Measurements from ENCODE around the gene CBX8.

Gene CBX8

GRCh38 chr17:79822583-79823124 is 25.8 kb upstream of the CBX8 start:
- DNase-seq (ENCODE audit: insufficient read length, low spot score) (no peak), FAIRE-seq (no peak)
- TF ChIP-seq POU2F2 (IDR thresholded peaks at IDR 0.05; ENCODE audit: low read depth, low read length): no peak

GRCh38 chr17:79821331-79822095 is 24.6 kb upstream of the CBX8 start:
- FAIRE-seq: no peak
- no peak for TF ChIP-seq POLR2A (IDR thresholded peaks at IDR 0.05; ENCODE audit: low read depth, low read length)
- TF ChIP-seq POLR2AphosphoS5 (IDR thresholded peaks at IDR 0.05; ENCODE audit: low read depth, low read length): no peak
- TF ChIP-seq TAF1 (IDR thresholded peaks at IDR 0.05; ENCODE audit: low read depth, low read length): no peak
- TF ChIP-seq SPI1 (IDR thresholded peaks at IDR 0.05; ENCODE audit: low read depth, low read length): no peak
- TF ChIP-seq PAX5 (IDR thresholded peaks at IDR 0.05; ENCODE audit: insufficient read depth, low read length, severe bottlenecking): no peak
- no peak for TF ChIP-seq POU2F2 (IDR thresholded peaks at IDR 0.05; ENCODE audit: low read depth, low read length)
- no peak for DNase-seq (ENCODE audit: insufficient read length, low spot score)

GRCh38 chr17:79820959-79821330 is 24.1 kb upstream of the CBX8 start:
- DNase-seq (ENCODE audit: insufficient read length, low spot score) (no peak), FAIRE-seq (no peak)
- TF ChIP-seq SPI1 (IDR thresholded peaks at IDR 0.05; ENCODE audit: low read depth, low read length): no peak
- no peak for TF ChIP-seq POLR2A (IDR thresholded peaks at IDR 0.05; ENCODE audit: low read depth, low read length)
- no peak for TF ChIP-seq TAF1 (IDR thresholded peaks at IDR 0.05; ENCODE audit: low read depth, low read length)
- TF ChIP-seq POLR2AphosphoS5 (IDR thresholded peaks at IDR 0.05; ENCODE audit: low read depth, low read length): no peak
- no peak for TF ChIP-seq POU2F2 (IDR thresholded peaks at IDR 0.05; ENCODE audit: low read depth, low read length)
- TF ChIP-seq PAX5 (IDR thresholded peaks at IDR 0.05; ENCODE audit: insufficient read depth, low read length, severe bottlenecking): no peak

DNA sequence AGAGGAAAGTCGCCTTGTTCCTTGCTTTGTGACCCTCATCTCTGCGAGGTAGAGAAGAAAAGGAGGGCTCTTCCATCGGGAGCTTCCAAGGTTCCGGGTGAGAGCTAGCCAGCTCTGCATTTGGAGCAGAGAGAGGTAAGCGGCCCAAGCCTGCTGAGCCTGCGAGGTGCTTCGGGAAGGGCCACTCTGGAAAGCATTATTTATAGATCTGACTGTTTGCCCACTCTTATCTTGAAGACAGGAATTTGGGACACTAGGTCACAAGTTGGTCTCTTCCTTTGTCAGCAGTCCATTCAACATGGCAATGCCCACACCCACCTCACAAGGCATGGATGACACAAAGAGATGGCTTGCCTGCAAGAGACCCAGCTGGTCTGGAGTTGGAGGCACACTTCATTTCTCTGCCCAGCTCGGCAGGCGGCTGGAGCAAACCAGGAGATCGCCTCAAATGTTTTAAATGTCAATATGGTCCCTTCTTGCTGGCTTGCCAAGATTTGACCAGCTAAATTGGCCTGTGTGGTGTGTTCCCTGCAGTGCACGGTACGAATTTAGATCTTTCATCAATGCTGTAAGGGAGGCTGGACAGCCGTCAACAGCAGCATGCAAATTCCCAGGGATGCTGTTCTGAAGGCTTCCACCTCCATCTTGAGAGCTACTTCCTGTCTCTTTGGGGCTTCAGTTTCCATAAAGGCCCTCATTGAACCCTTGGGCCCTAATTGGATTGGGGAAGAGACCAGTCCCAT is 22.8 kb upstream of the CBX8 start:
- no peak for TF ChIP-seq POLR2A (IDR thresholded peaks at IDR 0.05; ENCODE audit: low read depth, low read length)
- no peak for TF ChIP-seq SPI1 (IDR thresholded peaks at IDR 0.05; ENCODE audit: low read depth, low read length)
- no peak for TF ChIP-seq POLR2AphosphoS5 (IDR thresholded peaks at IDR 0.05; ENCODE audit: low read depth, low read length)
- no peak for TF ChIP-seq PAX5 (IDR thresholded peaks at IDR 0.05; ENCODE audit: insufficient read depth, low read length, severe bottlenecking)
- TF ChIP-seq POU2F2 (IDR thresholded peaks at IDR 0.05; ENCODE audit: low read depth, low read length): no peak
- no peak for TF ChIP-seq TAF1 (IDR thresholded peaks at IDR 0.05; ENCODE audit: low read depth, low read length)
- DNase-seq (ENCODE audit: insufficient read length, low spot score): no peak
- no peak for FAIRE-seq

GRCh38 chr17:79819085-79819484 is 22.2 kb upstream of the CBX8 start:
- DNase-seq (ENCODE audit: insufficient read length, low spot score) (no peak), FAIRE-seq (no peak)
- TF ChIP-seq SPI1 (IDR thresholded peaks at IDR 0.05; ENCODE audit: low read depth, low read length): no peak
- TF ChIP-seq POLR2A (IDR thresholded peaks at IDR 0.05; ENCODE audit: low read depth, low read length): no peak
- no peak for TF ChIP-seq TAF1 (IDR thresholded peaks at IDR 0.05; ENCODE audit: low read depth, low read length)
- TF ChIP-seq POLR2AphosphoS5 (IDR thresholded peaks at IDR 0.05; ENCODE audit: low read depth, low read length): no peak
- no peak for TF ChIP-seq POU2F2 (IDR thresholded peaks at IDR 0.05; ENCODE audit: low read depth, low read length)
- TF ChIP-seq PAX5 (IDR thresholded peaks at IDR 0.05; ENCODE audit: insufficient read depth, low read length, severe bottlenecking): no peak

- FAIRE-seq (no peak), DNase-seq (ENCODE audit: insufficient read length, low spot score) (no peak)
- TF ChIP-seq SPI1 (IDR thresholded peaks at IDR 0.05; ENCODE audit: low read depth, low read length): no peak
- TF ChIP-seq PAX5 (IDR thresholded peaks at IDR 0.05; ENCODE audit: insufficient read depth, low read length, severe bottlenecking): no peak
- no peak for TF ChIP-seq TAF1 (IDR thresholded peaks at IDR 0.05; ENCODE audit: low read depth, low read length)
- TF ChIP-seq POLR2A (IDR thresholded peaks at IDR 0.05; ENCODE audit: low read depth, low read length): no peak
- TF ChIP-seq POU2F2 (IDR thresholded peaks at IDR 0.05; ENCODE audit: low read depth, low read length): no peak
- TF ChIP-seq POLR2AphosphoS5 (IDR thresholded peaks at IDR 0.05; ENCODE audit: low read depth, low read length): no peak
Observed at GRCh38 chr17:79818026-79818758, 21.3 kb upstream of the CBX8 start.

DNA sequence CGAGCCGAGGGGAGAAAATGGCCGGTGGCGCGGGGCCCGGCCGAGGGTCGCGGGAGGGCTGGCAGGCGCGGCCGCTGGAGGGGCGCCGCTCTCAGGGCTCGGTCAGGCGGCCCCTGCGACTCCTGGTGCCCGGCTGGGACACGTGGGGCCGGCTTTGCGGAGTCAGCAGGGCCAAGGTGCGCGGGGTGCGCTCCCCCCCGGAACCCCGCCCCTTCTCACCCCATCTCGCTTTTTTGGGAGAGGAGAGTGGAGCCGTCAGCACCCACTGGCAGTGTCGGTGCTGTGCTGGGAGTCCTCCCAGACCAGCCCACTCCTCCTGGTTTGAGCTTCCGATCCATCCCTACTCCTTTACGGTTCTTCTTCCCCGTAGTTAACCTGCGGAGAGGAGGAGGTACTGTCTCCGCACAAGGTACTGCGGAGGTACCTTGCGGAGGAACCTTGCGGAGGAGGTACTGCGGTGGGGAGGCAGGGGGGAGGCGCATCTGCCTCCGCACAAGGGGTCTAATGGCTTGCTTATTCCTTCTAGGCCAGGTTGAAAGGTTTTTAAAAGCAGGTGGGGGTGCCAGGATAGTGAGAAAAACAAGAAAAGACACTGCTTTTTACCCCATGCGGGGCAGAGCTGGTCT is 19.1 kb upstream of the CBX8 start:
- DNase-seq (ENCODE audit: insufficient read length, low spot score): no peak
- TF ChIP-seq TAF1 (IDR thresholded peaks at IDR 0.05; ENCODE audit: low read depth, low read length) (no peak), POLR2AphosphoS5 (IDR thresholded peaks at IDR 0.05; ENCODE audit: low read depth, low read length) (no peak), PAX5 (IDR thresholded peaks at IDR 0.05; ENCODE audit: insufficient read depth, low read length, severe bottlenecking) (no peak), POU2F2 (IDR thresholded peaks at IDR 0.05; ENCODE audit: low read depth, low read length) (no peak), POLR2A (IDR thresholded peaks at IDR 0.05; ENCODE audit: low read depth, low read length) (no peak), SPI1 (IDR thresholded peaks at IDR 0.05; ENCODE audit: low read depth, low read length) (no peak)
- no peak for FAIRE-seq

DNA sequence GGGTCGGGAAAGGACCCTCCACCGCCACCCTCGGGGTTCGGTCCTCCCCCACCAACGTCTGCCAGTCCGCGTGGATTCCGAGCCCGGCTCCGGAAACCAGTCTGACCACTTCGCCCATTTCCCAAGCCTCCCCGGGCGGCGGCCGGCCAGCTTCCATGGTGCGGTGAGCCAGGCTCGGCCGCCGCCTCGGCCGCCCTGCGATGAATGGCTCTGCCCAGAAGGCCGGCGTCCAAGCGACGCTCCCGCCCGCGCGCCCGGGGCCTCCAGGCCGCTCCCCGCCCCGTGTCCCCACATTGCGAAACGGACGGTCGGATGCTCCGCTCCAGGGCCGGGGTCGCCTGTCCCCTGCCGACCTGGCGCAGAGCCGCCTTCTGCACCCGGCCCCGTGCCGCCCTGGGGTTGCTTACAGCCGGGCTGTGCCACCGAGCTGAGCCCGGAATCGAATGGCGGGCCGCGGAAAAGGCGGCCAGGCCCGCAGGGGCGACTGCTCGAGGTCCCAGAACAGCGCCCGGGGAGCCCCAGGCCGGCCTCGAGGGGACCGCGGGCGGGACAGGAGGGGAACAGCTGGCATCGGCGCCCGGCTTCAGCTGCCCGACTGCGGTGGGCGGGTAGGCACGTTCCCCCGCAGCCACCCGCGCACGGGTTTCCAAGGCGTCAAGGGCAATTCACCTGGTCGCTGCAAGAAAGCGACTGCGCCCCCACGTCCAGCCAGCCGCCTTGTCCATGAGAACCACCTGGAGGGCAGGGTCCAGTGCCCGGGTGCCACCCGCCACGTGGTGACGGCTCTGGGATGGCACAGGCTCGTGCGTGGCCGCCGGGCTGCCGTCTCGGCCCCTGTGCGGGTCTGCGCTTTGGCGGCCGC is 18.3 kb upstream of the CBX8 start:
- DNase-seq (ENCODE audit: insufficient read length, low spot score): no peak
- TF ChIP-seq POU2F2 (IDR thresholded peaks at IDR 0.05; ENCODE audit: low read depth, low read length) (no peak), POLR2A (IDR thresholded peaks at IDR 0.05; ENCODE audit: low read depth, low read length) (no peak), TAF1 (IDR thresholded peaks at IDR 0.05; ENCODE audit: low read depth, low read length) (no peak), POLR2AphosphoS5 (IDR thresholded peaks at IDR 0.05; ENCODE audit: low read depth, low read length) (no peak), PAX5 (IDR thresholded peaks at IDR 0.05; ENCODE audit: insufficient read depth, low read length, severe bottlenecking) (no peak), SPI1 (IDR thresholded peaks at IDR 0.05; ENCODE audit: low read depth, low read length) (no peak)
- no peak for FAIRE-seq
